T-helper 1 cell treated with Interleukin-12 subunit alpha and Interleukin-12 subunit beta and Interleukin-4 antibody, amounts not matched to agents 30 ng/mL and 1 ng/mL, for 36 hours (primary cell): Measurements from ENCODE around the gene LY6G6C. TPM values are rescaled to one million over a fixed set of nuclear protein-coding genes. Genes with fewer than 3 reads are reported as not detected.

ENCODE experiments used
- intact Hi-C: fragments of 100-400 bp; cut with micrococcal nuclease; formaldehyde crosslinking; loops from one replicate; pipeline ENCODE4 v1.15.1; 2024
- total RNA-seq: library from RNA; stranded (reverse); gene quantifications from 2 replicates; pipeline ENCODE4 v1.2.3, GENCODE V29; 2022

The LY6G6C gene
- total RNA-seq, 1 donor from 2014 or later = not detected

GRCh38 chr6:31742894-31743293 is 21.3 kb upstream of the LY6G6C start:
- intact Hi-C loops = no loop called here

GRCh38 chr6:31741815-31742214 is 20.3 kb upstream of the LY6G6C start:
- intact Hi-C loops = no loop called here

GRCh38 chr6:31740397-31741223 is 19.1 kb upstream of the LY6G6C start:
- intact Hi-C loops = no loop called here

- intact Hi-C loops = loop anchor here (1.0 to 5.0 kb wide), 9 partner anchors 29 to 1105 kb away; partner anchors contain the start of genes BAG6, GPSM3, HSPA1A and HSPA1L
Measured at GRCh38 chr6:31739639-31740396, 18.3 kb upstream of the LY6G6C start, which contains the start of gene MSH5. TSS of gene MSH5 (plus strand) at chr6:31740005. CDS start at chr6:31740467, 462 bp downstream.

- intact Hi-C loops = loop anchor here (1.0 to 5.0 kb wide), 14 partner anchors 9 to 1107 kb away; partner anchors contain the start of genes ABHD16A, ATP6V1G2, DDAH2 and GPSM3
Measured at GRCh38 chr6:31737991-31738979, 16.7 kb upstream of the LY6G6C start.

- intact Hi-C loops = loop anchor here (1.0 to 5.0 kb wide), 5 partner anchors 35 to 455 kb away; partner anchors contain the start of genes ATP6V1G2, GPSM3, MICB and NFKBIL1
Measured at GRCh38 chr6:31737315-31737990, 15.9 kb upstream of the LY6G6C start.

GRCh38 chr6:31736768-31737314 is 15.3 kb upstream of the LY6G6C start:
- intact Hi-C loops = loop anchor here (1.0 to 5.0 kb wide), 6 partner anchors 35 to 455 kb away; partner anchors contain the start of genes ATP6V1G2, GPSM3, MICB and NFKBIL1

- intact Hi-C loops = loop anchor here (1.0 to 5.0 kb wide), 5 partner anchors 71 to 456 kb away; partner anchors contain the start of genes ATP6V1G2, GPSM3, MICB and NFKBIL1
Measured at GRCh38 chr6:31736021-31736767, 14.6 kb upstream of the LY6G6C start, which contains the start of gene CLIC1. TSS of gene CLIC1 (minus strand) at chr6:31736530. CDS start at chr6:31736300, 230 bp downstream.

- intact Hi-C loops = loop anchor here (5.0 kb wide), 3 partner anchors 158 to 457 kb away; partner anchors contain the start of genes GPSM3, MICB, PBX2 and TNF
Measured at GRCh38 chr6:31734821-31735406, 13.4 kb upstream of the LY6G6C start.

GRCh38 chr6:31734247-31734820 is 12.8 kb upstream of the LY6G6C start:
- intact Hi-C loops = no loop called here

- intact Hi-C loops = no loop called here
Measured at GRCh38 chr6:31733734-31734133, 12.2 kb upstream of the LY6G6C start.

- intact Hi-C loops = no loop called here
Measured at GRCh38 chr6:31732029-31732428, 10.5 kb upstream of the LY6G6C start.

- intact Hi-C loops = no loop called here
Measured at GRCh38 chr6:31730631-31731086, 9.1 kb upstream of the LY6G6C start.

- intact Hi-C loops = loop anchor here (1.0 kb wide), 5 partner anchors 8 to 97 kb away; partner anchors contain the start of genes ABHD16A and HSPA1B
Measured at GRCh38 chr6:31729979-31730630, 8.6 kb upstream of the LY6G6C start.

GRCh38 chr6:31729515-31729978 is 8.0 kb upstream of the LY6G6C start:
- intact Hi-C loops = loop anchor here (1.0 kb wide), 5 partner anchors 9 to 98 kb away; partner anchors contain the start of genes ABHD16A and HSPA1B

- intact Hi-C loops = loop anchor here (1.0 kb wide), 5 partner anchors 9 to 98 kb away; partner anchors contain the start of genes ABHD16A and HSPA1B
Measured at GRCh38 chr6:31728767-31729514, 7.4 kb upstream of the LY6G6C start, which contains the start of gene DDAH2. TSS of gene DDAH2 (minus strand) at chr6:31729299. CDS start at chr6:31729161, 138 bp downstream.
